ENCODE measurements around the gene GLRA1.
"Not testable (repeated sequence)": the region's sequence is repeated elsewhere in the genome, so short reads cannot be mapped to it uniquely, and the experiment has no call there.

GLRA1 gene

DNA sequence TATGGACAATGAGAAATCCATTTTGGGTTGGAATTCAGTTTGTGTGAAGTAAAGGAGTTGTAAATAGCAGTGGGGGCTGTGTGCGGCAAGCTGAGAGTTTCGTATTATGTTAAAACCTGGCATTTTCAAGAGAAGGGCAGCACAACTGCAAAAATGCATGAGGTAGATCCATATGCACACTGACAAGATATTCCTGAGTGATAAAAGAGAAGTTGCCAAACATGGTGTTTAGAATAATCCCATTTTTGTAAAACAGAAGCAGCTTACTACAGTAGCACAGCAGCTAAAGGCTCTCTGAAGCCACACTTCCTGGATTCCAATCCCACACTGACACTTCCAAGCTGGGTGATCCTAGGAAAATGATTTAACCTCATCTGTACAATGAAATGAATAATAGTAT is 11.2 kb downstream of the GLRA1 start:
- DNase-seq = no peak

DNA sequence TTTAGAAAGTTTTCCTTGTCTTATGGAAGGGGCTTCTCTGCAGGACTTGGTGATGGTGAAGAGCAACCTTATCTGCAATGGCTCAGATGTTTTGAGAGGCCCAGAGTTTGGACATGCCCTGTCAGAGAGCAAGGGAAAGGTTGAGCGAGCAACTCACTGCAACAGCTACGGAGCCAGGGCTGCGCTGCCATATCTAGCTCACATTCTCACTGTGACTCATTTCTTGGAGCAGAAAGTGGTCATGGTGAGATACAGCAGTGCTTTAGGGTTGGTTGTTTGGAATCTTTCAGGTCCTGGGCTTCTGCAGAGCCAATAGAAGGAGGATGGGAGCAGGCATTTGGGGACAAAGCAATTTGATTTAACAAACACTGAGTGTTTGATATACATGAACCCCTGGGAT is 12.3 kb downstream of the GLRA1 start:
- DNase-seq = no peak

DNA sequence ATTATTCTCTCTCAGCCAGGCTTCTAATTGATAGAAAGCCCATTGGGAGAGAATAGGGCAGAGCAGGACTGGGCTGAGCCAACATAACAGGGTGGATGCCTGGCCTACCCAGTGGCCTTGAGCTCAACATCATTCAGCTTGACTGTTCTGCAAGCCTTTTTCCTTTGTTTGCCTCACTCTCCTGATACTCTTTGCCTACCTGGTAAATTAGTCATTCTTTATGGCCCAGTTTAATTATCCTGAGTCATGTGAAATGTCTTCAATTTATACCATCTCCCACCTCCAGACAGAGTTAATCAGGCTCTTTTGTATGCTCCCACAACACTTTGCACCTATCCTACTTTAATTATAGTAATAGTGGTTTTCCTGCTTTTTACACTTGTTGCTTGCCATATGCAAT is 13.6 kb downstream of the GLRA1 start:
- no peak for DNase-seq

DNA sequence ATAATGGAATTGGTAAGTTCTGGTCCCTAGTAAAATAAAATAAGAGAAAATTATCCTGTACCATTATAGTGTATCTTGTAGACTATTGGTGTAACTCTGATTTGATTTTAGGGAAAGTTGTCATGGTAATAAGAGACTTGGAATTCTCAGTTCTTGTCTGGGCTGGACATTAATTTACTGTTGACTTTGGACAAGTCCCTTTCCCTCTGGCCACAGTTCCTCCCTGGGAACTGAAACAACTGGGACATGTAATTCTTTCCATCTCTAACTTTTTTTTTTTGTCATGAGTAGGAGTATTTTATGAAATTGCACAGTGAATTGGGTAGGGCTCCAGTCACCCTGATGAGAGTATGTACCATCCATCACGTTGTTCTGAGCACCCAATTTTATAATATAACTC is 15.0 kb downstream of the GLRA1 start:
- DNase-seq = no peak

DNA sequence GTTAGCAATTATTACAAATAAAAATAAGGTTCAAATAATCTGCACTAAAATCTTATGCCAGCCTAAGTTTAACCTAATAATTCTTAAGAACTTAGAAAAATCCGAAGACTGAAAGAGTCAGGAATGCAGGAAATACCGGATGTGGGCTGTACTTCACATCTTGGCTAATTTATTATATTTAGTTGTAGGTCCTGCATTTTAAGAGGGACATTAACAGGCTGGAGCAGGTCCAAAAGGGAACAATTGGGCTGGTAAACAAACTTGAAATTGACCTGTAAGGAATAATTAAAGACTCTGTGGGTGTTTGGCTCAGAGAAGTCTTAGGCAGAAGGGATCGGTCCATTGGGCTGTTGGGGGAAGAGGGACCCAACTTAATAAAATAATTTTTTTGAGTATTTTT is 18.4 kb downstream of the GLRA1 start:
- no peak for DNase-seq

DNA sequence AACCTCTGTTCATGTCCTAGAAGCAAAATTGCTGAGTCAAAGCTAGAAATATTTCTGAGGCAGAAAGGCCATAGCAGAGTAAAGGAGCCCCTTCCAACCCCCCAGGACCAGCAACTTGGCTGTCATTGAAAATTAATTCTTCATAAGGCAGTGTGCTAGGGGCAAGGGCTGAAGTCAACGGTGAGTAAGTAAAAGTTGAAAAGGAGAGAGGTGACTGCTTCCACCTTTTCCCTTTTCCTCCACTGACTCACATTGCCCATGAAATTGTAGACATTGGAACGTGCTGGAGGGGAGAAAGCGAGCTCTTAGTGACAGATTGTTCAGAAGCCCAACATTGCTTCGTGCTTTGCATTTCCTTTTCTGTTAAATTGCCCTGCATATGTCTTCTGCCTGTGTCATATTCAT is 19.1 kb downstream of the GLRA1 start:
- DNase-seq = no peak

DNA sequence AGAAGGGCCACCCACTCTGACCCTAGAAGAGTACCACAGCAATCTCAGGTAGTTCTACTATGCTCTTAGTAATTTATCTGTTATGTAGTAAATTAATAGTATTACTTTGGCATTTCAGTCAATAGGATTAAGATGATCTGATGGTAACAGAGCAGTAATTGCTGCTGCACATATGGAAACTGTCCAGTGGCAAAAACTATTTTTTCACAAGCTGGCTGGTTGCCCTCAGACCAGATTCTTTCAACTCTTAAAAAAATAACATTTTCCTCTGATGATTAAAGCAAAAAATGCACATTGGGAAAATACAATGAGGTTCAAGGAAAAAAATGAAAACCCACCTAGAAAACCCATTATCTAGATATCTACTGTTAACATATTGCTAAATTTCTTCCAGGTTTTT is 19.7 kb downstream of the GLRA1 start:
- DNase-seq = no peak

DNA sequence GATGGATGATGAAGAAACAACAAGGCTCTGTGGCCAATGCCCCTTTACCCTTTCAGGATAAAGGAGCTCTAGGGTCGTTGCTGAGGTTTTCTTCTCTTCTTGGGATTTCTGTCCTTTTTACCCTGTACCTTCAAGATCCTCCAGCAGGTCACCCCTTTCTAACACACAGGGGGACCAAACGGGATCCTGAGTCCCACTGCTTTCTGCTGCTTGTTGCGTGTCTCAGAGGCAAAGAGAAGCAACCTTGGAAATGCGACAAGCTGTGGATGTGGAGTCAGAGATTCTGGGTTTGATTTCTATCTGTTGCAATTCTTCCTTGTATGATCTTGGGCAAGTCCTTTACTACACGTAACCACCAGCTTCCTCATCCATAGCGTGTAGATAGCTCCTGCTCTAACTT is 20.5 kb downstream of the GLRA1 start:
- DNase-seq = no peak

DNA sequence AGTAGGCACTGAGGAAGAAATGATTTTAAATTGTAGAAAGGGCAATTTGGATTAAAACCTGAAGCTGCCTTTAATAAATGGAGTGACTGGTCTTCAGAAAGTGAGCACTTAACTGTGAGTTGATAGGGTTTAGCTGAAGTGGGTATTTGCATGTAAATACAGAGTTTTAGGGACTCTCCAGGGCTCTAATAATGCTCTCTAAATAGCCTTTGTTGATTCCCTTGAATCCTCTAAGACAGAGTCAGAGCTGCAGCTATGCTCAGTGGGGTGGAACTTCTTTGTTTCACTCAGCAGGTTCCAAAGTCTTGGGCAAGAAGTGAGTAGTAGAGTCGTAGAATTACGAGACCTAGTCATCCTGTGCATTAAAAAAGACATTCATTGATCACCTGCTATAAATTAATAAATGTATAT is 21.4 kb downstream of the GLRA1 start:
- no peak for DNase-seq

DNA sequence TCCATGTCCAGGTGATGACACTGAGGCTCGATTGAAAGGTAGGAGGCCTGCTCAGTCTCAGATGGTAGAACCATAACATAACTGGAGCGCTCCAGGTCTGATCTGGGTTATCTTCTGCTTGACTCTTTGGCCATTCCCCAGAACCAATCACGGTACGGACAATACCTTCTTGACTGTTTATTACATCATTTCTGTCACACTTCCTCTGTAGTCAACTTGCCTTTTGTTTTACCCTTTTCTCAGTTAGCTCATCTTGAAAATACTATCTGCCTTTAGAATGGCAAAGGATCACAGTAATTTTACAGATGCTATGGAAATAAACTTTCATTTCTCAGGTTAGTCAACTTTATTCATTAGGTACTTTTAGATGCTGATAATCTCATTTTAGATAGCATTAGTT is 22.4 kb downstream of the GLRA1 start:
- no peak for DNase-seq

DNA sequence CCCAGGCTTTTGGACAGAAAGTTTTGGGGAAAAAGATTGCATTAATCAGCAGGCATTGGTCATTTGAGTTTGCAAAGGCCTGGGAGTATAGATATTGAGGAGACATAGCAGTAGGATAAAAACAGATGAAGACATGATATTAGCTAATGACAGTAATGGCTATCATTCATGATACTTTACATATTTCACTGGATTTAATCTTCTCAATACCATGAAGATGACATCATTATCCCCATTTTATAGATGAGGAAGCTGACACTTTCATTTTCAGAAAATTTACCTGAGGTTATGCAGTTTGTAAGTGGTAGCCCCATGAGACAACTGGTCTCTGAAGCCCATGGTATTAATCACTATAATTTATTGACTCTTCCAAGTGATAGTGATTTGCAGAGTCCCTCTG is 23.0 kb downstream of the GLRA1 start:
- no peak for DNase-seq

DNA sequence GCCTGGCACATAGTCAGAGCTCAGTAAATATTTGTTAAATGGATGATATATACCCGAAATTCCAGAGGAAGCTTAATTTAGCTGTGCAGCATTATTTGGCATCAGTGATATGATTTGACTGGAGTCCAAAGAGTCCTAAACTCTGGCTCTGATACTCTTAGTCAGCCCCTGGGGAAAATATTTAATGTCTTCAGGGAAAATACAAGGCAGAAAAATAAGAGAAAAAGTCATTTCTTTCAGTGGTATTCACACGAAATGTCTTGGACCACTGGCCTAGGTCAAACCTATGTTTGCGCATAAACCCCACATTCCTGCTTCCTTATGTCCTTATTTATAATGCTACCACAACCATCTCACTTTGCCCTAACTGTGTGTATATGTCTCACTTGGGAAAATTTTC is 23.8 kb downstream of the GLRA1 start:
- no peak for DNase-seq

DNA sequence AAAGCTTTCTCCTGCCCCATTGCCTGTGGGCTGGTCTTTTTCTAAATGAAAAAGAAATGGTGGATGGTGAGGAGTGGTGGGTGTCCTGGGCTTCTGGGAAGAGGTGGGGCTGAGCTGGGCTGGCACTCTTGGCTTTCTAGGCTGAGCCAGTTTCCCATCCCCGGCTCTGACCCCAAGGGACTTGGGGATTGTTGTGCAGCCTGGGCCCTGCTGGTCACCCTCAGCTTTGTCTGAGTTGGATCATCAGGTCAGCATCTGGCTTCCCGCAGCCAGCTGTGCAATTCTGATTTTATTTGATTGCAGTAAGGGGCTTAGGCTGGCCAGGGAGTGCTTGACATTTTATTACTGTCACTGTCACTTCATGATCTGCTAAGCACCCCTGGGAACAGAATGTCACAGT is 25.3 kb downstream of the GLRA1 start:
- no peak for DNase-seq

DNA sequence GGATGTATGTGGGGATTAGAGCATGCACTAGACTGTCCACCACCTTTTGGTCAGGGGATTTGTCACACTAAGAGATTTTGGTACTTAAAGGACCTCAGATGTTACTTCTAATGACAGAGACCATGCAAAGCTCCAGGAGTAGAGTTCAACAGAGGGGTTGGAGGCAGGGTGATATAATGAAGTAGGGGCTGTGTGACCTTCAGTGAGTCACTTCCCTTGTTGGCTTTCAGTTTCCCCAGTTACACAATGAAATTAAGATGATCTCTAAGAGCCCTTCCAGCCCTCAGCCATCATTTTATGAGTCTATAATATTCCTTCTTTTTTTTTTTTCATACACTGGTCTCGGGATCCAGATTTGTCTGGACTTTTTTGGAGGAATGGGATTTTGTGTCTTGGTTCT is 26.8 kb downstream of the GLRA1 start:
- DNase-seq = no peak

DNA sequence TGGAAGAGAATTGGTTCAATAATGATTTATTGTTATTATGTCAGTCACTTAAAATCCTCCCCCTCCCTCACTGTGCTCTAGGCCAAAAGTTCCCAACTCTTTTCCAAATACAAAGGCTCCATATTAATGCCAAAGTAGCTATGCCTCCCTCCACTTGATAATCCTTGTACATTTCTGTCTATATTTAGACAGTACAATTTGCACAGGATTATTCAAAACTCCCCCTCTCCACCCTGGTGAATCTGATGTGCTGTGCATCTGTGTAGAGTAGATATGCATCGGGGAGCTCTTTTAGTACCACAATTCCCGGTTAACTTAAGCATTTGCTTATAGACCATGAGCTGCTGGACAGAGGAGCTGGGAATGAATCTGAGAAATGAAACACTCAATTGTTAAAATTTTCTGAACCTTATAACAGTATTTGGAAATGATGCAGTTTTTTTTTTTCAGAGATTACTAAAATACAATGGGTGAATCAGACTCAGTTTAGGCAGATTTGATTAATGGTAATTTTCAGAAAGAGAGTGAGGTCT is 27.6 kb downstream of the GLRA1 start:
- DNase-seq = no peak

DNA sequence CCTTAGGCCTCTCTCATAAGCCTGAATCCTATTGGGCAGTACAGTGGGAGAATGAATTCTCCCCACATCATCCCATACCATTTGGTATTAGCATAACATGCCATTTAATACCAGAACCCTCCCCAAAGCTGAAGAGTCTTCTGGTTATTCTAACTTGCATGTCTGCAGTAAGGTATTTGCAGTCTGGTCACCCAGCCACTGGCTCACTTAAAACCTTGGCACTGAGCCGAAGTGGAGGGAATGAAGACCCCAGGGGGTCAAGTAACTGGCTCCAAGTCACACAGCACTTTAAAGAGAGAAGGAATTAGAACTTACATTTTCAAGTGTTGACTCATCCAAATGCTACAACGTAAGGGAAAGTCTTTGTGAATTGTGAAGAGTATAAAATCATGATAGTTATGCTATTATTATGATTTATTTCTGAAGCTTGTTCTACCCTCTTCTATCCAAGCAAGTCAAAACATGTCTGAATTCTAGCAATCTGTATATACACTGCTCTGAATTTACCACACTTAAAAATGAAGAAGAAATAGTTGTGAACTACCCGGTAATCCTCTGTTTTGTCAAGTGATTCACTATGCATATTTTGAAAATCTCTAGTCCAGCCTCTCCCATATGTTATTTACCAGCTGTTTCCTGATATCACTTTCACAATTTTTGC is 28.5 kb downstream of the GLRA1 start:
- DNase-seq = no peak

DNA sequence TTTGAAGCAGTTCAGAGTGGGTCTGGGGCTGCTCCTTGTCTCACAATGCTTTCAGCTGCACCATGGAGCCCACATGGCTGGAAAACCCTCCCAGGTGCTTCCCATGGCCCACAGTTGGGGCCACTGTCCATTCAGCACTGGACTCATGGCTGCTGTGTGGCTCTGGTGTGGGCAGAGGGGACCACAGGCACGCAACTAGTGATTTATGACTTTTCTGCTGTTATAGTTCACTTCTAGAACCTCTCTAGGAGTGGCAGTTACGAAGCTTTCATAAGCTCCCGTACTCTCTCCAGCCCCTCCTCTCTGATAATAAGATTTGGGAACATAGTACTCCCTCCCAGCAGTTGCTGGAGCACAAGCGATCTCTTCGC is 29.0 kb downstream of the GLRA1 start:
- DNase-seq = no peak

DNA sequence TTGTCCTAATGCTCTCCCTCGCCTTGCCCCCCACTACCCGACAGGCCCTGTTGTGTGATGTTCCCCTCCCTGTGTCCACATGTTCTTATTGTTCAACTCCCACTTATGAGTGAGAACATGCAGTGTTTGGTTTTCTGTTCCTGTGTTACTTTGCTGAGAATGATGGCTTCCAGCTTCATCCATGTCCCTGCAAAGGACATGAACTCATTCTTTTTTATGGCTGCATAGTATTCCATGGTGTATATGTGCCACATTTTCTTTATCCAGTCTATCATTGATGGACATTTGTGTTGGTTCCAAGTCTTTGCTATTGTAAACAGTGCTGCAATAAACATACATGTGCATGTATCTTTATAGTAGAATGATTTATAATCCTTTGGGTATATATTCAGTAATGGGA is 31.2 kb downstream of the GLRA1 start:
- not testable (repeated sequence) for DNase-seq

DNA sequence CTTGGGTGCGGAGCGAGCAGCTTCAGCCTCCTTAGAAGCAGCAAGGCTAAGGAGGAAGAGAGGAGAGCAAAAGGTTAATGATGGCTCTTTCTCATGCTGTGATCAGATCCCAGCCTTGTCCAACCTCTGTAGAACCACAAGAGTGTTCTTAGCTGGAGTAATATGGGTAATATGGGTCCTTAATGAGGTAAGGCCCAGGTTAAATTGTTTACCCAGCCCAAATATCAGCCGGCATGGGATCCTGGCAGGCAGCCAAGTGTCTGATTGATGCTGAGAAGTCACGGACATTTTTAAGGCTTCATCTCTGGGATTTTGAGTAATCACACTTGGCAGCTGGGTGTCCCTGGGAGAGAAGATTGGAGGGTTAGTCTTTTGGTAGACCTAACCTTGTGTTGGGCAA is 32.3 kb downstream of the GLRA1 start:
- no peak for DNase-seq

DNA sequence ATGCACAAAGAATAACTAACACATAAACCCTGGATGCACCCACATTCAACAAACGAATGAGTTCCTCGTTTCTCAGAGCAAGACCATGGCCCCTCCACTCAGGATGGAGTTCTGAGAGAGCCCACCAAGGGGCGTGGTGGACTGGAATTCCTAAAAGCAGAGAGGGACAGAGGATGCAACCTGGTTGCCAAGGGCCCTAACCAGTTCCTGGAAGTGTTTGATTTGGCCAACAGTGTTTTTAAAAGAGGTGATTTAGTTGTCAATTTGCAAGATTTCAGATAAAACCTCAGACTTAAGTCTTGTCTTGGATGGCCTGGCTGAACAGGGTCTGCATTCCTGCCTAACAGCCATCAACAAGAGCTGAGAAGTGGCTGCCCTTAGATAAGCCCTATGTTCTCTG is 34.4 kb downstream of the GLRA1 start:
- no peak for DNase-seq

DNA sequence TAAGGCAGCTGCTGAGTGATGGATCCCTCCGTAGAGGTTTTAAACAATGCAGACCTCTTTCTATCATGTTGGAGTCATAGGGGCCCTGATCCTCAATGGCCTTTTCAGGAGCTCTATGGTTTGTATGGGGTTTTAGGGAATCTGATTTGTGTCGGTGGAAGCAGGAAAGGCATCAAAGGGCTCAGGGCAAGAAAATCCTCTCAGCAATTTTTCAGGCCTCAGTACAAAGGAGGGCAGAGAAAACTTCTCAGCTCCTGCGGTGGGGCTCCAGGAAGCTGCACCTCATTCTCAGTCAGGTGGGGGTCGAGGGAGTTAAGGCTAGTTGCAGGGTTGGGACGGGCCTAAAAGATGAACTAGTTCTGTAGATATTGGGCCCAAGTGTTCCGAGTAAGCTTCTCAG is 35.0 kb downstream of the GLRA1 start:
- no peak for DNase-seq

DNA sequence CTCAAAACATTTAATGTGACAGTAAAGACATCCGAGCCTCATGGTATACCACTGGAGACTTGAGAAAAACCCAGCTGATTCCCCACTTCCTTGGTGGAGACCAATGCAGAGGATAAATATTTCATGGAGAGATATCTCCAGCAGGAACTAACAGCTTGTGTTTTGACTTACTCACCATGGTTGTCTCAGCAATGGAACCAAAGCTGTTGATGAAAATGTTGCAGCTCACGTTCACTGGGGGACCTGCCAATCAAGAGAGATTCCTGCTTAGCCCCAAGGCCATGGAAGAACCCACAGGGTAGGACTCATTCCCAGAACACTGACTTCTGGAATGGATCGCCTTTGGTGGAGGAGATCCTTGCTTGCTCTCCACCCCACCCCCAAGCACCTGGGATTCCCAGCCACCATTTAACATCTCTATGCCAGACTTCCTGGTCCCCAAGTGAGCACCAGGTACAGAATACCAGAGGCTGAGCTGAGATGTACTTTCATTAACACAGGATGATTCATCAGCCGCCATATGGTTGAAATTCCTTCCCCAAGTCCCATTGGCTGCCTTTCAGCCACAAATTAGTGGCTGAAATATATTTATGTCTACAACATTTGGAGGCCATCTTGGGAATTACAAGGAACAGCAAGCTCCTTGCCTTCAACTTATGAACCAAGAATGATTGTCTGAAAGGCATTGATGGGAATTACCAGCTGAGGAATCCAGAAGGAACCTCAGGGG is 37.9 kb downstream of the GLRA1 start:
- DNase-seq = no peak

DNA sequence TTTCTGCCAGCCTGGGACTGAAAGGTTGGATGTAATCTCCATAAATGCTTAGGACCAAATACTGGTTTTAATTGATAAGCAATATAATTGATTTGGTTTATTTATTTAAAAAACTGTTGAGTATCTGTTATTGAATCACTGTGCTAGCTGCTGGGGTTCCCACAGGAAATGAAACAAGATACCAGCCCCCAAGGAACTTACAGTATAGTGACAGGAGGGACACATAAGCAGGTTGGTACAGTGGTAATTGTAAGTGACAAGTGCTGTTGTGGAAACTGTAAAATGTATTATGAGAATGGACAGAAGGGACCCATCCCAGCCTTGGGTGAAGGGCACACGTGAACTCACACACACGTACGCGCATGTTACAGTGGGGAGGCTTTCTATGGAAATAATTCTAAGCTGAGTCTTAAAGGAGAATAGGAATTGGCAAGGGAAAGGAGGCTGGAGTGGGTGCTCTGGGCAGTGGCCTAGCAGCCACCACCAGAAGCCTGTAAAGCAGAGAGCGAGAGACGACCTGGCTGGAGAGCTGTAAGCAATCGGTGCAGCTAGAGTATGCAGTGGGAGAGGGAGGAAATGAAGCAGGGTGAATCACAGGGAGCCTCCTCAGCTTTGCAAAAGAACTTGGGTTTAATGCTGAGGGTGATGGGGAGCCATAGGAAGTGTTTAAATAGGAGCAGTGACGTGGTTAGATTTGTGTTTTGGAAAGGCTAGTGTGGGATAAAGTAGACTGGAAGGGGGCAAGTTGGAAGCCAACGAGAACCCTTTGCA is 39.3 kb downstream of the GLRA1 start:
- DNase-seq = no peak
